OCI-LY3 (cell line): ENCODE measurements around the gene CORT.

Source experiments
- H2AFZ ChIP-seq: fragments of 200-600, 300-600 bp; shearing (Covaris generic); 2 replicates; pipeline ENCODE4 v1.6.0; 2014; ENCODE audit warnings: antibody characterized with exemption, low read depth, low read length
- H3K27ac ChIP-seq: fragments of 200-600, 300-600 bp; sonication (generic); 2 replicates; pipeline ENCODE4 v1.5.1; 2014; ENCODE audit warnings: mild to moderate bottlenecking, low read length, moderate library complexity, mixed read lengths
- H3K27me3 ChIP-seq: fragments of 200-600, 300-600 bp; sonication (generic); 2 replicates; pipeline ENCODE4 v1.6.1; 2014; ENCODE audit warnings: low read depth, low read length, mixed read lengths
- H3K36me3 ChIP-seq: fragments of 200-600, 300-600 bp; sonication (generic); replicated peaks from 2 replicates; pipeline ENCODE3; 2014; ENCODE audit warnings: low read depth, low read length, mixed read lengths
- H3K4me1 ChIP-seq: fragments of 300-600, 200-600 bp; sonication (generic); 2 replicates; pipeline ENCODE4 v1.6.1; 2014; ENCODE audit warnings: low read length, mixed read lengths
- H3K4me2 ChIP-seq: fragments of 200-600, 300-600 bp; sonication (generic); 2 replicates; pipeline ENCODE4 v1.6.1; 2014; ENCODE audit warnings: low read length, mixed read lengths
- H3K4me3 ChIP-seq: fragments of 300-600, 200-600 bp; sonication (generic); 2 replicates; pipeline ENCODE4 v1.5.1; 2014; ENCODE audit warnings: antibody characterized with exemption, mild to moderate bottlenecking, low read length, moderate library complexity
- H3K79me2 ChIP-seq: fragments of 300-600, 200-600 bp; shearing (Covaris generic); 2 replicates; pipeline ENCODE4 v1.6.1; 2014; ENCODE audit warnings: mild to moderate bottlenecking, low read length, mixed read lengths
- H3K9ac ChIP-seq: fragments of 300-600, 200-600 bp; shearing (Covaris generic); 2 replicates; pipeline ENCODE4 v1.6.0; 2014; ENCODE audit warnings: mild to moderate bottlenecking, low read length, moderate library complexity
- H3K9me3 ChIP-seq: fragments of 200-600, 300-600 bp; shearing (Covaris generic); 2 replicates; pipeline ENCODE4 v1.6.1; 2014; ENCODE audit warnings: low read length, mixed read lengths; ENCODE audit not compliant: insufficient read depth
- H4K20me1 ChIP-seq: fragments of 200-600, 300-600 bp; sonication (generic); 2 replicates; pipeline ENCODE4 v1.6.1; 2016; ENCODE audit warnings: low read length, mixed read lengths; ENCODE audit not compliant: insufficient read depth
- CTCF ChIP-seq: fragments of 200-600, 300-600 bp; sonication (generic); IDR thresholded peaks from 2 replicates; pipeline ENCODE4 v1.5.1; 2014; ENCODE audit warnings: antibody characterized with exemption, low read length, low read depth
- EZH2phosphoT487 ChIP-seq: fragments of 200-600 bp; shearing (Covaris generic); IDR thresholded peaks from 2 replicates; pipeline ENCODE4 v1.6.1; 2018; ENCODE audit warnings: antibody characterized with exemption, mixed run types, low read depth

The CORT gene

GRCh38 chr1:10475510-10475909 is 25.7 kb downstream of the CORT start:
- Histone ChIP-seq H2AFZ (peak overlapping the region; percentile 27; the same call in 1 of the 2 replicates), H3K27ac (0 out of 2 replicates have a peak overlapping the region, but pooled peaks have one; percentile 30), H3K4me1 (peaks cover 24% of the 10 kb centered on the region), H3K4me2 (peak overlapping the region; percentile 94), H3K79me2 (peaks cover 36% of the 10 kb centered on the region), H3K27me3 (no peaks in the 10 kb centered on the region), H3K4me3 (peak overlapping the region; percentile 98), H3K9ac (peak overlapping the region; percentile 70), H3K36me3 (no peaks in the 10 kb centered on the region), H3K9me3 (no peaks in the 10 kb centered on the region), H4K20me1 (no peaks in the 10 kb centered on the region)
- TF ChIP-seq EZH2phosphoT487 (no peak), CTCF (no peak)

- Histone ChIP-seq H3K36me3 (no peaks in the 10 kb centered on the region), H3K27me3 (no peaks in the 10 kb centered on the region), H3K4me3 (no peak overlapping the region), H3K9me3 (no peaks in the 10 kb centered on the region), H3K27ac (no peak overlapping the region), H4K20me1 (no peaks in the 10 kb centered on the region), H3K4me1 (peaks cover 9% of the 10 kb centered on the region), H2AFZ (no peak overlapping the region), H3K9ac (no peak overlapping the region), H3K4me2 (no peak overlapping the region), H3K79me2 (peaks cover 22% of the 10 kb centered on the region)
- TF ChIP-seq CTCF: no peak
- TF ChIP-seq EZH2phosphoT487: no peak
Measured at GRCh38 chr1:10479296-10479695, 29.5 kb downstream of the CORT start.

GRCh38 chr1:10480614-10481013 is 30.8 kb downstream of the CORT start:
- H2AFZ ChIP-seq: no peak overlapping the region
- no peak overlapping the region for H3K4me3 ChIP-seq
- peaks cover 24% of the 10 kb centered on the region for H3K79me2 ChIP-seq
- H3K27ac ChIP-seq: no peak overlapping the region
- H3K4me2 ChIP-seq: no peak overlapping the region
- no peak overlapping the region for H3K9ac ChIP-seq
- no peaks in the 10 kb centered on the region for H4K20me1 ChIP-seq
- no peaks in the 10 kb centered on the region for H3K36me3 ChIP-seq
- no peaks in the 10 kb centered on the region for H3K9me3 ChIP-seq
- no peaks in the 10 kb centered on the region for H3K27me3 ChIP-seq
- H3K4me1 ChIP-seq: peaks cover 6% of the 10 kb centered on the region; the same call in 1 of the 2 replicates
- TF ChIP-seq CTCF (no peak), EZH2phosphoT487 (no peak)

- peaks cover 8% of the 10 kb centered on the region; the same call in 1 of the 2 replicates for H3K79me2 ChIP-seq
- no peak overlapping the region for H3K9ac ChIP-seq
- H3K4me3 ChIP-seq: no peak overlapping the region
- H3K27me3 ChIP-seq: no peaks in the 10 kb centered on the region
- H4K20me1 ChIP-seq: no peaks in the 10 kb centered on the region
- TF ChIP-seq CTCF: no peak
- no peak for TF ChIP-seq EZH2phosphoT487
- peaks cover 2% of the 10 kb centered on the region; the same call in 1 of the 2 replicates for H3K4me1 ChIP-seq
- no peaks in the 10 kb centered on the region for H3K36me3 ChIP-seq
- H3K4me2 ChIP-seq: no peak overlapping the region
- H2AFZ ChIP-seq: no peak overlapping the region
- no peaks in the 10 kb centered on the region for H3K9me3 ChIP-seq
- H3K27ac ChIP-seq: no peak overlapping the region
Measured at GRCh38 chr1:10484521-10484920, 34.7 kb downstream of the CORT start.
